ENCODE measurements around the gene ETV4.

The ETV4 gene

GRCh38 chr17:43546319-43547188, at the start of gene ETV4:
TSS of gene ETV4 (minus strand) at chr17:43546340. CDS start at chr17:43545617, 723 bp downstream.
- DNase-seq (ENCODE audit: low read depth): peak; percentile 79

GRCh38 chr17:43595466-43595865, 49.3 kb upstream of the ETV4 start:
- DNase-seq (ENCODE audit: low read depth): no peak

- DNase-seq (ENCODE audit: low read depth): no peak
Measured at GRCh38 chr17:43591779-43592562, 45.8 kb upstream of the ETV4 start.

GRCh38 chr17:43591001-43591400, 44.9 kb upstream of the ETV4 start:
- no peak for DNase-seq (ENCODE audit: low read depth)

- no peak for DNase-seq (ENCODE audit: low read depth)
Measured at GRCh38 chr17:43588664-43589435, 42.7 kb upstream of the ETV4 start.

- no peak for DNase-seq (ENCODE audit: low read depth)
Measured at GRCh38 chr17:43588121-43588520, 42.0 kb upstream of the ETV4 start.

GRCh38 chr17:43587647-43588046, 41.5 kb upstream of the ETV4 start:
- no peak for DNase-seq (ENCODE audit: low read depth)

GRCh38 chr17:43584666-43585102, 38.5 kb upstream of the ETV4 start:
- no peak for DNase-seq (ENCODE audit: low read depth)

GRCh38 chr17:43583332-43583731, 37.2 kb upstream of the ETV4 start:
- no peak for DNase-seq (ENCODE audit: low read depth)

- DNase-seq (ENCODE audit: low read depth): no peak
Measured at GRCh38 chr17:43581613-43582012, 35.5 kb upstream of the ETV4 start.

GRCh38 chr17:43581130-43581529, 35.0 kb upstream of the ETV4 start:
- no peak for DNase-seq (ENCODE audit: low read depth)

- DNase-seq (ENCODE audit: low read depth): no peak
Measured at GRCh38 chr17:43579566-43580140, 33.5 kb upstream of the ETV4 start.

GRCh38 chr17:43578699-43579565, 32.8 kb upstream of the ETV4 start:
- DNase-seq (ENCODE audit: low read depth): no peak

GRCh38 chr17:43578404-43578698, 32.2 kb upstream of the ETV4 start:
- DNase-seq (ENCODE audit: low read depth): no peak

- no peak for DNase-seq (ENCODE audit: low read depth)
Measured at GRCh38 chr17:43577664-43578403, 31.7 kb upstream of the ETV4 start.

GRCh38 chr17:43576563-43577229, 30.6 kb upstream of the ETV4 start:
- DNase-seq (ENCODE audit: low read depth): peak; percentile 25

GRCh38 chr17:43574896-43575525, 28.9 kb upstream of the ETV4 start:
- DNase-seq (ENCODE audit: low read depth): no peak

- no peak for DNase-seq (ENCODE audit: low read depth)
Measured at GRCh38 chr17:43574348-43574747, 28.2 kb upstream of the ETV4 start.

GRCh38 chr17:43573579-43574321, 27.6 kb upstream of the ETV4 start:
- DNase-seq (ENCODE audit: low read depth): no peak
